Measurements from ENCODE around the gene BTLA.

- TF ChIP-seq CTCF (tag by site-specific recombination; IDR thresholded peaks at IDR 0.05) (no peak), ZNF239 (tag by site-specific recombination; IDR thresholded peaks at IDR 0.05) (no peak)
Measured at GRCh38 chr3:112508860-112509259, 9.6 kb upstream of the BTLA start.
